GM18498 (cell line): ENCODE data around the gene TIAM1.

Experiments
- ATAC-seq: cut with Tn5 transposase; IDR thresholded peaks from one replicate; pipeline ENCODE4 v1.9.1; 2021; ENCODE audit warnings: mild to moderate bottlenecking, moderate library complexity; ENCODE audit not compliant: unreplicated experiment

Gene TIAM1

GRCh38 chr21:31290765-31291164 lies 53.3 kb downstream of the TIAM1 start:
- ATAC-seq = no peak

GRCh38 chr21:31289702-31290101 lies 54.4 kb downstream of the TIAM1 start:
- ATAC-seq = peak; percentile 48

GRCh38 chr21:31288191-31288590 lies 55.9 kb downstream of the TIAM1 start:
- no peak for ATAC-seq

- no peak for ATAC-seq
Measured at GRCh38 chr21:31287201-31287600, 56.9 kb downstream of the TIAM1 start.

GRCh38 chr21:31286621-31287020 lies 57.4 kb downstream of the TIAM1 start:
- no peak for ATAC-seq

- no peak for ATAC-seq
Measured at GRCh38 chr21:31284797-31285397, 59.2 kb downstream of the TIAM1 start.

- no peak for ATAC-seq
Measured at GRCh38 chr21:31283025-31283424, 61.0 kb downstream of the TIAM1 start.

GRCh38 chr21:31282095-31282709 lies 61.9 kb downstream of the TIAM1 start:
- ATAC-seq = no peak

GRCh38 chr21:31281561-31281960 lies 62.5 kb downstream of the TIAM1 start:
- ATAC-seq = no peak

- ATAC-seq = no peak
Measured at GRCh38 chr21:31279986-31280385, 64.1 kb downstream of the TIAM1 start.

GRCh38 chr21:31279214-31279613 lies 64.8 kb downstream of the TIAM1 start:
- no peak for ATAC-seq

GRCh38 chr21:31278511-31279130 lies 65.4 kb downstream of the TIAM1 start:
- no peak for ATAC-seq

GRCh38 chr21:31276663-31277062 lies 67.4 kb downstream of the TIAM1 start:
- no peak for ATAC-seq

GRCh38 chr21:31275901-31276300 lies 68.2 kb downstream of the TIAM1 start:
- no peak for ATAC-seq

GRCh38 chr21:31273278-31273677 lies 70.8 kb downstream of the TIAM1 start:
- no peak for ATAC-seq

GRCh38 chr21:31268090-31268489 lies 76.0 kb downstream of the TIAM1 start:
- no peak for ATAC-seq

- ATAC-seq = no peak
Measured at GRCh38 chr21:31267644-31268043, 76.4 kb downstream of the TIAM1 start.

- no peak for ATAC-seq
Measured at GRCh38 chr21:31266241-31266640, 77.8 kb downstream of the TIAM1 start.

GRCh38 chr21:31265366-31266013 lies 78.6 kb downstream of the TIAM1 start:
- ATAC-seq = no peak

GRCh38 chr21:31264574-31264973 lies 79.5 kb downstream of the TIAM1 start:
- no peak for ATAC-seq

- no peak for ATAC-seq
Measured at GRCh38 chr21:31262728-31263127, 81.3 kb downstream of the TIAM1 start.

GRCh38 chr21:31261759-31262158 lies 82.3 kb downstream of the TIAM1 start:
- no peak for ATAC-seq
